SK-N-SH (cell line): ENCODE results near the gene KLHL30. TPM values are rescaled to one million over a fixed set of nuclear protein-coding genes. Genes with fewer than 3 reads are reported as not detected.
A peak's percentile ranks its signal among the peaks of the same experiment; 100 is the strongest.

ENCODE experiments used
- CTCF ChIA-PET: fragments of 300-600, 350-600 bp; formaldehyde crosslinking; extraction: SDS; loops from one replicate; lab custom pipeline; 2021; lab: Yijun Ruan, JAX
- POLR2A ChIA-PET: fragments of 350-600 bp; sonication (Branson Sonifier 250); formaldehyde crosslinking; extraction: SDS; loops from one replicate; lab custom pipeline; 2020; ENCODE audit warnings: antibody characterized with exemption, inconsistent platforms; lab: Yijun Ruan, JAX
- DNase-seq: peaks from one replicate; pipeline ENCODE4 v3.0.0; 2012
- H2AFZ ChIP-seq: fragments of 200-600 bp; sonication (generic); 2 replicates; pipeline ENCODE4 v1.8.1; 2016; ENCODE audit warnings: antibody characterized with exemption, mild to moderate bottlenecking, low read depth
- H3F3A ChIP-seq: fragments of 200-600 bp; sonication (generic); replicated peaks from 2 replicates; pipeline ENCODE3; 2016; ENCODE audit warnings: antibody characterized with exemption, mild to moderate bottlenecking; ENCODE audit not compliant: insufficient read depth
- H3K27ac ChIP-seq, 2 experiments: fragments of 200-500 bp in 1 of 2; fragments of 200-600 bp in 1 of 2; sonication (Bioruptor generic) in 1 of 2; sonication (generic), shearing (Covaris generic) in 1 of 2; 2 replicates each; pipeline versions ENCODE4 v1.5.1 to v1.6.1; 2014 to 2016; ENCODE audit warnings: low read depth in 2 of 2, inconsistent platforms in 1 of 2, low read length in 1 of 2, mild to moderate bottlenecking in 1 of 2, mixed read lengths in 1 of 2
- H3K27me3 ChIP-seq: fragments of 200-600 bp; sonication (generic), shearing (Covaris generic); 2 replicates; pipeline ENCODE4 v1.6.1; 2016; ENCODE audit warnings: mixed run types; ENCODE audit not compliant: insufficient read depth
- H3K36me3 ChIP-seq, 2 experiments: fragments of 200-500 bp in 1 of 2; fragments of 200-600 bp in 1 of 2; sonication (Bioruptor generic) in 1 of 2; sonication (generic) in 1 of 2; replicated peaks in 1 of 2; 2 replicates each; pipeline versions ENCODE3 to v1.5.1; 2014 to 2016; ENCODE audit warnings: low read length in 1 of 2, mild to moderate bottlenecking in 1 of 2; ENCODE audit not compliant: insufficient read depth in 2 of 2, control insufficient read depth in 1 of 2
- H3K4me1 ChIP-seq, 2 experiments: fragments of 200-500 bp in 1 of 2; fragments of 200-600 bp in 1 of 2; sonication (Bioruptor generic) in 1 of 2; sonication (generic), shearing (Covaris generic) in 1 of 2; 2 replicates each; pipeline versions ENCODE4 v1.5.1 to v1.6.1; 2014 to 2016; ENCODE audit warnings: low read depth in 1 of 2, low read length in 1 of 2, mixed run types in 1 of 2; ENCODE audit not compliant: insufficient read depth in 2 of 2, control insufficient read depth in 1 of 2
- H3K4me2 ChIP-seq: fragments of 200-600 bp; sonication (generic), shearing (Covaris generic); 2 replicates; pipeline ENCODE4 v1.6.1; 2017; ENCODE audit warnings: mixed run types
- H3K4me3 ChIP-seq, 2 experiments: fragments of 200-500 bp in 1 of 2; fragments of 200-600 bp in 1 of 2; sonication (Bioruptor generic) in 1 of 2; sonication (generic), shearing (Covaris generic) in 1 of 2; 2 replicates each; pipeline versions ENCODE4 v1.5.1 to v1.8.1; 2014 to 2016; ENCODE audit warnings: low read depth in 2 of 2, inconsistent platforms in 1 of 2, low read length in 1 of 2, mild to moderate bottlenecking in 1 of 2, mixed read lengths in 1 of 2, moderate library complexity in 1 of 2
- H3K79me2 ChIP-seq: fragments of 200-600 bp; sonication (generic); 2 replicates; pipeline ENCODE4 v1.8.1; 2017; ENCODE audit warnings: mild to moderate bottlenecking; ENCODE audit not compliant: insufficient read depth
- H3K9ac ChIP-seq: fragments of 200-600 bp; sonication (generic); 2 replicates; pipeline ENCODE4 v1.6.1; 2017; ENCODE audit warnings: mixed run types
- H3K9me2 ChIP-seq: fragments of 200-600 bp; sonication (generic); 2 replicates; pipeline ENCODE4 v1.6.1; 2017; ENCODE audit warnings: mixed run types
- H3K9me3 ChIP-seq: fragments of 200-600 bp; sonication (generic); 2 replicates; pipeline ENCODE4 v1.6.1; 2017; ENCODE audit warnings: mixed run types, mild to moderate bottlenecking, moderate library complexity
- H4K20me1 ChIP-seq: fragments of 200-600 bp; sonication (generic); 2 replicates; pipeline ENCODE4 v1.6.1; 2017; ENCODE audit warnings: mild to moderate bottlenecking, mixed run types; ENCODE audit not compliant: insufficient read depth
- ELF1 ChIP-seq: IDR thresholded peaks from 2 replicates; pipeline ENCODE4 v1.4.0; 2012
- EP300 ChIP-seq, 2 experiments: IDR thresholded peaks; 2 replicates each; pipeline versions ENCODE4 v1.4.0 to v1.6.1; 2012; ENCODE audit warnings: borderline replicate concordance in 1 of 2, low read depth in 1 of 2, low read length in 1 of 2
- EZH2phosphoT487 ChIP-seq: fragments of 200-600 bp; sonication (generic); IDR thresholded peaks from 2 replicates; pipeline ENCODE4 v1.6.1; 2017; ENCODE audit warnings: low read depth, mixed run types, mild to moderate bottlenecking, antibody characterized with exemption, moderate library complexity, borderline replicate concordance
- FOSL2 ChIP-seq: IDR thresholded peaks from 2 replicates; pipeline ENCODE4 v1.4.0; 2012; ENCODE audit warnings: low read depth, mild to moderate bottlenecking, moderate library complexity, borderline replicate concordance
- MEF2A ChIP-seq: IDR thresholded peaks from 2 replicates; pipeline ENCODE4 v1.4.0; 2012; ENCODE audit warnings: low read depth, borderline replicate concordance
- NFIC ChIP-seq: IDR thresholded peaks from 2 replicates; pipeline ENCODE4 v1.4.0; 2012; ENCODE audit warnings: borderline replicate concordance
- POLR2AphosphoS5 ChIP-seq: IDR thresholded peaks from 2 replicates; pipeline ENCODE4 v1.6.1; 2012; ENCODE audit warnings: low read depth, low read length
- RXRA ChIP-seq: IDR thresholded peaks from 2 replicates; pipeline ENCODE4 v1.4.0; 2012; ENCODE audit warnings: low read depth, mild to moderate bottlenecking, borderline replicate concordance
- TAF1 ChIP-seq: IDR thresholded peaks from 2 replicates; pipeline ENCODE4 v1.6.1; 2012; ENCODE audit warnings: low read depth, mild to moderate bottlenecking, low read length, moderate library complexity, borderline replicate concordance
- TCF12 ChIP-seq: IDR thresholded peaks from 2 replicates; pipeline ENCODE4 v1.4.0; 2012
- TEAD4 ChIP-seq: IDR thresholded peaks from 2 replicates; pipeline ENCODE4 v1.4.0; 2012; ENCODE audit warnings: mild to moderate bottlenecking, borderline replicate concordance; ENCODE audit not compliant: insufficient read depth
- YY1 ChIP-seq: IDR thresholded peaks from 2 replicates; pipeline ENCODE4 v1.4.0; 2012; ENCODE audit warnings: low read depth, mild to moderate bottlenecking
- WGBS: methylation state at CpG from one replicate; pipeline ENCODE4 v1.1.6; 2017; ENCODE audit warnings: low lambda C conversion rate; 5-methylcytosine and 5-hydroxymethylcytosine counted together
- polyA plus RNA-seq, 3 experiments: library from polyadenylated mRNA; depleted of rRNA; stranded (reverse); fragments of >200 nt; gene quantifications; 2 replicates each; pipeline ENCODE4 v1.2.3, GENCODE V29; 2012
- TF ChIP-seq, protein P1 (sequence below): IDR thresholded peaks from 2 replicates; pipeline ENCODE4; 2012
- TF ChIP-seq, protein P2 (sequence below): IDR thresholded peaks from 2 replicates; pipeline ENCODE4 v1.6.1; 2012; ENCODE audit warnings: mild to moderate bottlenecking, low read depth, low read length, moderate library complexity

KLHL30 gene
- polyA plus RNA-seq, 1 of the 3 experiments (the other 2 are of a cell fraction): not detected

DNA sequence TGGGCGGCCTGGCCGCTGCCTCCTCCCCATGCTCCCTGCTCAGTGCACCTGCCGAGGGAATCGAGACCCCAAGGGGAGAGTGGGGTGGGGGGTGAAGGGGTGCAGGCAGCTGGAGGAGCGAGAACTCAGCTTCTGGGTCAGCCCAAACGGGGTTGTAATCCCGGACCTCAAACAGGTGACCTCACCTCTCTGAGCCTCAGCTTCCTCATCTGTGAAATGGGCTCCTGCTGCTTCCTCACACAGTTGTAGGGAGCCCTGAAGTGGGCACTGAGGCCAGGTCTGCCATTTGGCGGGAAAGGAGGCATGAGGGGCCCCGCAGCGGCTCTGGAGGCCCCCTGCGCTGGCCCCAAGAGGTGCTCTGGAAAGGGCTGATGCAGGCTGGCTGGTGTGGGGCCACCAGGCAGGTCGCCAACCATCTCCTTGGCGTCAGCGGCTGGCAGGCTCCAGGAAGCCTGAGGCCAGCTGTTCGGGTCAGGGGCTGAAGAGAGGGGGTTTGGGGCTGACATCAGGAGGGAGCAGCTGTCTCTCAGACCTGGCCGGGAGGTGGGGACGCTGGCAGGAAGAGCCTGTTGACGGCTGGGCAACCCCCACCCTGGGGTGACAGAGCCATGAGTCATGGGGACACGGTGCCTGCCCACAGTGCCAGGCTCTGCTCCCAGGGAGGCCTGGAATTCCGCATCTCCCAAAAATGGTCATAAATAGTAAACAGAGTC, 4.9 kb downstream of the KLHL30 start:
- H3F3A ChIP-seq: no peaks in the 10 kb centered on the region
- peak overlapping the region; percentile 65 for H3K4me2 ChIP-seq
- no peaks in the 10 kb centered on the region for H3K27me3 ChIP-seq
- H3K9ac ChIP-seq: no peak overlapping the region
- DNase-seq: no peak
- POLR2A ChIA-PET: no interaction called here
- WGBS: 74% methylated on average over 4 of the region's 20 CpGs
- CTCF ChIA-PET: interaction anchor here (1.4 kb wide), 1 partner anchor 11 kb away, joined by 4 read pairs; no protein-coding TSS in a partner anchor
- no peaks in the 10 kb centered on the region for H3K9me2 ChIP-seq
- no peaks in the 10 kb centered on the region for H3K9me3 ChIP-seq
- H3K27ac ChIP-seq: no peak overlapping the region
- no peaks in the 10 kb centered on the region for H3K36me3 ChIP-seq
- H3K4me1 ChIP-seq: peaks cover 5 to 10% of the 10 kb centered on the region in 2 experiments; a peak in 3 of 4 replicates
- no peak overlapping the region for H2AFZ ChIP-seq
- no peaks in the 10 kb centered on the region for H3K79me2 ChIP-seq
- no peak for TF ChIP-seq MEF2A
- 0 out of 2 replicates have a peak, but pooled peaks have one; percentile 25 for TF ChIP-seq RXRA
- TF ChIP-seq TEAD4: peak; percentile 68
- no peak for TF ChIP-seq ELF1
- peak; percentile 37; the same call in 1 of the 2 replicates for TF ChIP-seq TCF12
- TF ChIP-seq, protein P1, sequence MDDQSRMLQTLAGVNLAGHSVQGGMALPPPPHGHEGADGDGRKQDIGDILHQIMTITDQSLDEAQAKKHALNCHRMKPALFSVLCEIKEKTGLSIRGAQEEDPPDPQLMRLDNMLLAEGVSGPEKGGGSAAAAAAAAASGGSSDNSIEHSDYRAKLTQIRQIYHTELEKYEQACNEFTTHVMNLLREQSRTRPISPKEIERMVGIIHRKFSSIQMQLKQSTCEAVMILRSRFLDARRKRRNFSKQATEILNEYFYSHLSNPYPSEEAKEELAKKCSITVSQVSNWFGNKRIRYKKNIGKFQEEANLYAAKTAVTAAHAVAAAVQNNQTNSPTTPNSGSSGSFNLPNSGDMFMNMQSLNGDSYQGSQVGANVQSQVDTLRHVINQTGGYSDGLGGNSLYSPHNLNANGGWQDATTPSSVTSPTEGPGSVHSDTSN: peak; percentile 50
- TF ChIP-seq EP300 (IDR thresholded peaks at IDR 0.05; ENCODE audit: borderline replicate concordance in 1 of 2, low read depth in 1 of 2, low read length in 1 of 2): peak in 1 of 2 experiments; percentile 73; a peak in 1 of 4 replicates
- peak; percentile 49; the same call in 1 of the 2 replicates for TF ChIP-seq NFIC
- TF ChIP-seq YY1: no peak
- peak; percentile 90 for TF ChIP-seq FOSL2
- H4K20me1 ChIP-seq: no peaks in the 10 kb centered on the region
- no peak overlapping the region for H3K4me3 ChIP-seq

DNA sequence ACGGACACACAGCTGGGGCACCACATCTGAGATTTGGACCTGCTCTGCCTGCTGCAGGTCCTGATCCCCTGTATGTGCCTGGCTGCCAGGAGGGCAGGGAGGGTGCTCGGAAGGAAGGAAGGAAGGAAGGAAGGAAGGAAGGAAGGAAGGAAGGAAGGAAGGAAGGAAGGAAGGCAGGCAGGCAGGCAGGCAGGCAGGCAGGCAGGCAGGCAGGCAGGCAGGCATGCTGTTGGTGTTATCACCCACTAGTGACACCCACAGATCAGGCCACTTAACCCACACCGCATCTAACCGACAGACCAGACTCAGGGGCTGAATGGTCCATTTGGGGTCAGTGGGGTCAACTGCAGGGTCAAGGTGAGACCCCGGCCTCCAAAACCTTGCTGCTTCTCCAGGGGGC, 5.8 kb downstream of the KLHL30 start:
- WGBS: 86% methylated on average over 2 of the region's 5 CpGs

More for the DNA sequence above, 5.8 kb downstream of the KLHL30 start:
- Histone ChIP-seq H2AFZ (no peak overlapping the region), H3K9ac (no peak overlapping the region), H3K9me2 (no peaks in the 10 kb centered on the region), H3K4me2 (no peak overlapping the region; the same call in 1 of the 2 replicates), H3K27ac (no peak overlapping the region), H3K9me3 (no peaks in the 10 kb centered on the region), H3F3A (no peaks in the 10 kb centered on the region), H3K27me3 (no peaks in the 10 kb centered on the region), H3K79me2 (no peaks in the 10 kb centered on the region), H3K4me1 (peaks cover 5 to 10% of the 10 kb centered on the region in 2 experiments; a peak in 3 of 4 replicates), H3K36me3 (no peaks in the 10 kb centered on the region), H3K4me3 (no peak overlapping the region)
- no peak for DNase-seq
- POLR2A ChIA-PET: no interaction called here
- TF ChIP-seq ELF1: no peak
- TF ChIP-seq EZH2phosphoT487: no peak
- no peak for TF ChIP-seq TAF1
- TF ChIP-seq, protein P2, sequence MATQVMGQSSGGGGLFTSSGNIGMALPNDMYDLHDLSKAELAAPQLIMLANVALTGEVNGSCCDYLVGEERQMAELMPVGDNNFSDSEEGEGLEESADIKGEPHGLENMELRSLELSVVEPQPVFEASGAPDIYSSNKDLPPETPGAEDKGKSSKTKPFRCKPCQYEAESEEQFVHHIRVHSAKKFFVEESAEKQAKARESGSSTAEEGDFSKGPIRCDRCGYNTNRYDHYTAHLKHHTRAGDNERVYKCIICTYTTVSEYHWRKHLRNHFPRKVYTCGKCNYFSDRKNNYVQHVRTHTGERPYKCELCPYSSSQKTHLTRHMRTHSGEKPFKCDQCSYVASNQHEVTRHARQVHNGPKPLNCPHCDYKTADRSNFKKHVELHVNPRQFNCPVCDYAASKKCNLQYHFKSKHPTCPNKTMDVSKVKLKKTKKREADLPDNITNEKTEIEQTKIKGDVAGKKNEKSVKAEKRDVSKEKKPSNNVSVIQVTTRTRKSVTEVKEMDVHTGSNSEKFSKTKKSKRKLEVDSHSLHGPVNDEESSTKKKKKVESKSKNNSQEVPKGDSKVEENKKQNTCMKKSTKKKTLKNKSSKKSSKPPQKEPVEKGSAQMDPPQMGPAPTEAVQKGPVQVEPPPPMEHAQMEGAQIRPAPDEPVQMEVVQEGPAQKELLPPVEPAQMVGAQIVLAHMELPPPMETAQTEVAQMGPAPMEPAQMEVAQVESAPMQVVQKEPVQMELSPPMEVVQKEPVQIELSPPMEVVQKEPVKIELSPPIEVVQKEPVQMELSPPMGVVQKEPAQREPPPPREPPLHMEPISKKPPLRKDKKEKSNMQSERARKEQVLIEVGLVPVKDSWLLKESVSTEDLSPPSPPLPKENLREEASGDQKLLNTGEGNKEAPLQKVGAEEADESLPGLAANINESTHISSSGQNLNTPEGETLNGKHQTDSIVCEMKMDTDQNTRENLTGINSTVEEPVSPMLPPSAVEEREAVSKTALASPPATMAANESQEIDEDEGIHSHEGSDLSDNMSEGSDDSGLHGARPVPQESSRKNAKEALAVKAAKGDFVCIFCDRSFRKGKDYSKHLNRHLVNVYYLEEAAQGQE: no peak
- TF ChIP-seq POLR2AphosphoS5: no peak
- TF ChIP-seq, all 33 proteins: peak for 0
- no peaks in the 10 kb centered on the region for H4K20me1 ChIP-seq
- CTCF ChIA-PET: no interaction called here
